Measurements from ENCODE around the gene PPP1R9B.

PPP1R9B gene

GRCh38 chr17:50123649-50124349, 26.7 kb downstream of the PPP1R9B start:
- no peak for DNase-seq

GRCh38 chr17:50122945-50123344, 27.5 kb downstream of the PPP1R9B start:
- DNase-seq: no peak

- no peak for DNase-seq
Observed at GRCh38 chr17:50120475-50121253, 29.8 kb downstream of the PPP1R9B start.

- DNase-seq: no peak
Observed at GRCh38 chr17:50118828-50119218, 31.7 kb downstream of the PPP1R9B start.

- DNase-seq: no peak
Observed at GRCh38 chr17:50118076-50118827, 32.2 kb downstream of the PPP1R9B start.

GRCh38 chr17:50117202-50118051, 33.0 kb downstream of the PPP1R9B start:
- DNase-seq: peak; percentile 67

- DNase-seq: no peak
Observed at GRCh38 chr17:50115756-50116155, 34.7 kb downstream of the PPP1R9B start.

- peak; percentile 36 to 59 for DNase-seq
Observed at GRCh38 chr17:50114849-50115357, 35.6 kb downstream of the PPP1R9B start.

- DNase-seq: no peak
Observed at GRCh38 chr17:50114401-50114800, 36.1 kb downstream of the PPP1R9B start.

GRCh38 chr17:50113624-50114320, 36.7 kb downstream of the PPP1R9B start:
- no peak for DNase-seq

- no peak for DNase-seq
Observed at GRCh38 chr17:50112694-50113093, 37.8 kb downstream of the PPP1R9B start.

- no peak for DNase-seq
Observed at GRCh38 chr17:50111673-50112655, 38.5 kb downstream of the PPP1R9B start.

- no peak for DNase-seq
Observed at GRCh38 chr17:50110591-50111349, 39.7 kb downstream of the PPP1R9B start.

GRCh38 chr17:50109785-50110184, 40.7 kb downstream of the PPP1R9B start:
- DNase-seq: no peak

GRCh38 chr17:50109207-50109606, 41.3 kb downstream of the PPP1R9B start:
- DNase-seq: no peak

GRCh38 chr17:50108556-50108955, 41.9 kb downstream of the PPP1R9B start:
- no peak for DNase-seq

- no peak for DNase-seq
Observed at GRCh38 chr17:50107790-50108414, 42.6 kb downstream of the PPP1R9B start.

GRCh38 chr17:50106393-50107131, 43.9 kb downstream of the PPP1R9B start:
- no peak for DNase-seq
